ENCODE measurements around the gene PLLP. TPM values are rescaled to one million over a fixed set of nuclear protein-coding genes. Genes with fewer than 3 reads are reported as not detected.

PLLP gene
- total RNA-seq, 1 donor from 2014 or later, result 4.9 TPM

DNA sequence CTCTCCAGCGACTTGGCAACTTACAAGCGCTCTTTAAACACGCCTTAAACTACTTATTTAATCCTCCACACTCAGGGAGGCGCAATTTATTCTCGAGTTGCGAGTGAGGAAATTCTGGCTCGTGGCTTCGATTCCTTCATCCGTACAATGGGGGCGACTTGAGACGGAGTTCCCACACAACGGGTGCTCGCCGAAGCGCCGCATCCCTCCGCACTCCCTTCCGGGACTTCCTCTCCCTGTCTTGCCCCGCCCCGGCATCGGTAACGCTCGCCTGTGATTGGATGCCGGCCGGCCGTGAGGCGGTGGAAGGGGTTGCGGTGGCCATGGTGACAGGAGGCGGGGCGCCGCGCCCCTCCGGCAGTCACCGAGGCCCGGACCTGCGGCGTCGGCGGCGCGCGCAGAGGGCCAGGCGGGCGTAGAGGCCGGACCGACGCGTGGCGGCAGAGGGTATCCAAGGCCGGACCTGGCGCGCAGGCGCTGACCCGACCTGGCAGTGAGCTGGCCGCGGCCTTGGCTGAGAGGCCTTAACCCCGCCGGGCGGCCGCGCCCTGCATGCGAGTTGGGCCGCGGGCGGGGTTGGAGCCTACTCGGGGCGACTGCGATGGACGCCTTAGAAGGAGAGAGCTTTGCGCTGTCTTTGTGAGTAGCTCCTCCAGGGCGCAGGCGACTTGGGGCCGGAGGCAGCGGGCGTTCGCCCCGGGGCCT is 39.6 kb downstream of the PLLP start, which contains the start of gene ARL2BP:
Gene ARL2BP (plus strand): TSS at position 493 of the 705 bp plus-strand sequence. CDS start 109 bp downstream, at position 602.
- H3K9me3 Mint-ChIP-seq, result no peaks in the 10 kb centered on the region
- H3K4me3 Mint-ChIP-seq, result peak within 1 kb of the TSS; percentile 97
- peak within 1 kb of the TSS; percentile 97 for H3K27ac Mint-ChIP-seq
- H3K4me1 Mint-ChIP-seq (ENCODE audit: unreplicated experiment), result peaks cover 15% of the 10 kb centered on the region
- H3K27me3 Mint-ChIP-seq, result no peaks in the 10 kb centered on the region
- TF ChIP-seq, protein P1, sequence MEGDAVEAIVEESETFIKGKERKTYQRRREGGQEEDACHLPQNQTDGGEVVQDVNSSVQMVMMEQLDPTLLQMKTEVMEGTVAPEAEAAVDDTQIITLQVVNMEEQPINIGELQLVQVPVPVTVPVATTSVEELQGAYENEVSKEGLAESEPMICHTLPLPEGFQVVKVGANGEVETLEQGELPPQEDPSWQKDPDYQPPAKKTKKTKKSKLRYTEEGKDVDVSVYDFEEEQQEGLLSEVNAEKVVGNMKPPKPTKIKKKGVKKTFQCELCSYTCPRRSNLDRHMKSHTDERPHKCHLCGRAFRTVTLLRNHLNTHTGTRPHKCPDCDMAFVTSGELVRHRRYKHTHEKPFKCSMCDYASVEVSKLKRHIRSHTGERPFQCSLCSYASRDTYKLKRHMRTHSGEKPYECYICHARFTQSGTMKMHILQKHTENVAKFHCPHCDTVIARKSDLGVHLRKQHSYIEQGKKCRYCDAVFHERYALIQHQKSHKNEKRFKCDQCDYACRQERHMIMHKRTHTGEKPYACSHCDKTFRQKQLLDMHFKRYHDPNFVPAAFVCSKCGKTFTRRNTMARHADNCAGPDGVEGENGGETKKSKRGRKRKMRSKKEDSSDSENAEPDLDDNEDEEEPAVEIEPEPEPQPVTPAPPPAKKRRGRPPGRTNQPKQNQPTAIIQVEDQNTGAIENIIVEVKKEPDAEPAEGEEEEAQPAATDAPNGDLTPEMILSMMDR (conservative IDR thresholded peaks at IDR 0.05), result no peak
- DNase-seq (ENCODE audit: extremely low spot score, unreplicated experiment), result peak; percentile 99
- peaks cover 26% of the 10 kb centered on the region for H3K36me3 Mint-ChIP-seq

DNA sequence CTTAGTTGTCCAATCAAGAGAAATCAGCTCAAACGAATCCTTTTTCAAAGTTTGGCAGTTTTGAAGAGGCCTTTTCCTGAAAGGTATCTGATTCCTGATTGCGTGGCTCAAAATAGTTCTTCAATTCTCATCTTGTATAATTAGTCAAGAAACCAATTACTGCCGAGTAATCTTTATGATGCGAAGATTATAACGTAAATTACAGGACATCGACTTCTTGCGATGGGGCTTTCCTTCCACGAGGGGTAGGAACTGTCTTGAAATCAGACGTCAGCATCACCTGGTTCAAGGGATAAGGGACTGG is 40.1 kb downstream of the PLLP start:
- Mint-ChIP-seq H3K4me1 (ENCODE audit: unreplicated experiment) (peaks cover 15% of the 10 kb centered on the region), H3K9me3 (no peaks in the 10 kb centered on the region), H3K4me3 (peak overlapping the region; percentile 97), H3K27me3 (no peaks in the 10 kb centered on the region), H3K27ac (peak overlapping the region; percentile 97), H3K36me3 (peaks cover 22% of the 10 kb centered on the region)
- DNase-seq (ENCODE audit: extremely low spot score, unreplicated experiment), result no peak
- TF ChIP-seq, protein P1 (conservative IDR thresholded peaks at IDR 0.05), result peak; percentile 36

DNA sequence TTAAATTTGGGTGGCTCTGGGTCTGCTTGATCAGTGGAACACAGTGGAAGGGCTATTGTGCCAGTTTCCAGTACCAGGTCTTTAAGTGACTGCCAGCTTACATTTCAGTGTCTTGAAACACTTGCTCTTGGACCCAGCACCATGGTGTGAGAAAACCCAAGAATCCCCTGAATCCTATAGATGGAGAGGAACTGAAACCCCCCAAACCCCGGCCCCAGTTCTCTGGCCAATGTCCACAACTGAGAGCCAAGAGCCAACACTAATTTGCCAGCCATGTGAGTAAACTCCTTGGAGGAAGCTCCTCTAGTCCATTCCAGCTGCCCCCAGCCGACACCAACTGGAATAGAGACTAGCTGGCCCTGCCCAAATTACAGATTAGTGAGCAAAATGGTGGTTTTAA is 41.8 kb downstream of the PLLP start:
- Mint-ChIP-seq H3K27me3 (no peaks in the 10 kb centered on the region), H3K27ac (peak overlapping the region; percentile 41), H3K4me3 (no peak overlapping the region), H3K4me1 (ENCODE audit: unreplicated experiment) (peaks cover 15% of the 10 kb centered on the region), H3K9me3 (no peaks in the 10 kb centered on the region), H3K36me3 (peaks cover 20% of the 10 kb centered on the region)
- no peak for DNase-seq (ENCODE audit: extremely low spot score, unreplicated experiment)
- TF ChIP-seq, protein P1 (conservative IDR thresholded peaks at IDR 0.05), result no peak

DNA sequence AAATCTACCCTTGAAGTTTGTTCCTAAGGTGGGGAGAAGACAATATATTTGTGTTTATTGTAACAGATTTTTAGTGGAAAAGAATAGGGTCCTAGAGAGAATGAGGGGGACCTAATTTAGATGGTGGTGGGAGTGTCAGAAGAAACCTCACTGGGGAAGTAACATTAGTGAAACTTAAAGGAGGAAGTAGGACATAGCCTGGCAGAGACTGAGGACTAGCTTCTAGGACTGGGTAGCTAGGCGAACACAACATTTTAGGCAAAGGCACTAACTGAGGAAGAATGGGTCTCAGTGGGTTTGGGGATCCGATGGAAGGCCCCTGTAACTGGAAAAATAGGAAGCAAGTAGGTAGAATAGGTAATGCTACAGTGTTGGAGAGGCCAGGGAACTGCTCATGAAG is 43.6 kb downstream of the PLLP start:
- no peak for DNase-seq (ENCODE audit: extremely low spot score, unreplicated experiment)
- H3K27ac Mint-ChIP-seq, result peak overlapping the region; percentile 20
- H3K36me3 Mint-ChIP-seq, result peaks cover 21% of the 10 kb centered on the region
- H3K9me3 Mint-ChIP-seq, result no peaks in the 10 kb centered on the region
- TF ChIP-seq, protein P1 (conservative IDR thresholded peaks at IDR 0.05), result no peak
- peak overlapping the region; percentile 12 for H3K4me3 Mint-ChIP-seq
- H3K27me3 Mint-ChIP-seq, result no peaks in the 10 kb centered on the region
- H3K4me1 Mint-ChIP-seq (ENCODE audit: unreplicated experiment), result peaks cover 12% of the 10 kb centered on the region

DNA sequence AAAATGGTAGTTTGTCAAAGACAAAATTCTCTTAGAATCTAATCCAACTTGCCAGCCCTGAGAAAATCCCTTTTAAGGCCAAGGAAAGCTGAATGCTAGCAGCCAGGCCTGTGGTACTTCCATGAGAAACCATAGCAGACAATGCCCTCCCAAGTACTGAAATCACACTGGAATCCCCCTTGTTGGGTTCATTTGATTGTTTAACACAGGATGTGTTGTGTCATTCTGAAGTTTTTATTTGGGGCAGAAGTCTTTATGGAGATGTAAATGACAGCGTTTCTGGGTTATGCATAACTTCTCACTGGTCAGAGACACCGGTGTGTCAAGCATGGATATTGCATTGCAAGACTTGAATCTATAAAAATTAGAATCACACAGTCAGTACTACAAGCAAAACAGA is 45.4 kb downstream of the PLLP start:
- Mint-ChIP-seq H3K27me3 (no peaks in the 10 kb centered on the region), H3K36me3 (peaks cover 25% of the 10 kb centered on the region), H3K9me3 (no peaks in the 10 kb centered on the region), H3K4me1 (ENCODE audit: unreplicated experiment) (peaks cover under 1% of the 10 kb centered on the region), H3K4me3 (no peak overlapping the region), H3K27ac (no peak overlapping the region)
- no peak for DNase-seq (ENCODE audit: extremely low spot score, unreplicated experiment)
- TF ChIP-seq, protein P1 (conservative IDR thresholded peaks at IDR 0.05), result no peak

All from type B pancreatic cell (in vitro differentiated cells).